Stomach (tissue), 4 donors: ENCODE data around the gene PITX1.

Experiments
- CTCF ChIP-seq, 7 experiments: fragments of 450-650 bp in 4 of 7; fragments of 200-600 bp in 3 of 7; sonication (generic) in 3 of 7; IDR thresholded peaks; one replicate each; pipeline ENCODE4 v1.5.1; 2016 to 2019; ENCODE audit warnings: antibody characterized with exemption in 7 of 7, control low read depth in 2 of 7, mild to moderate bottlenecking in 1 of 7
- EP300 ChIP-seq: sonication (generic); formaldehyde crosslinking; IDR thresholded peaks from one replicate; pipeline ENCODE4 v1.6.1; 2017; ENCODE audit warnings: antibody characterized with exemption

- TF ChIP-seq CTCF (IDR thresholded peaks at IDR 0.05) (no peak), EP300 (no peak)
Observed at GRCh38 chr5:135072387-135073281, 38.6 kb upstream of the PITX1 start.
